ENCODE results near the gene GRM7.

DNA sequence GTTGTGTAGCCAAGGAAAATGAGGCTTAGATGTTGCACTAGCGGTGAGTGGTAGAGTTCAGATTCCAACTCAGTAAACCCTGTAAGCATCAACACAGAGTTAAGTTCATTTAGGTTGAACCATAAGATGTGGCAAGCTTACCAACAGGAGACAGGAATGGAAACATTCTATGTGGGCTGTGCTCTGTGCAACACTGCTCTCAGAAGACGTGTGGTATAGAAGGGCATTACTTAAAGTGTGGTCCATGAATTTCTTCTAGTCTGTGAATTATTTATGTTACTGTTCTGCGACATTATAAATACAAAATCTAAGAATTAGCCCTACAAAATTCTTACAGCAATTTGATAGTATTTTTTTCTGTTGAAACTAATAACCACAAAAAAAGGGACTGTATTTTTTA is 213.3 kb downstream of the GRM7 start:
- TF ChIP-seq, protein P1, sequence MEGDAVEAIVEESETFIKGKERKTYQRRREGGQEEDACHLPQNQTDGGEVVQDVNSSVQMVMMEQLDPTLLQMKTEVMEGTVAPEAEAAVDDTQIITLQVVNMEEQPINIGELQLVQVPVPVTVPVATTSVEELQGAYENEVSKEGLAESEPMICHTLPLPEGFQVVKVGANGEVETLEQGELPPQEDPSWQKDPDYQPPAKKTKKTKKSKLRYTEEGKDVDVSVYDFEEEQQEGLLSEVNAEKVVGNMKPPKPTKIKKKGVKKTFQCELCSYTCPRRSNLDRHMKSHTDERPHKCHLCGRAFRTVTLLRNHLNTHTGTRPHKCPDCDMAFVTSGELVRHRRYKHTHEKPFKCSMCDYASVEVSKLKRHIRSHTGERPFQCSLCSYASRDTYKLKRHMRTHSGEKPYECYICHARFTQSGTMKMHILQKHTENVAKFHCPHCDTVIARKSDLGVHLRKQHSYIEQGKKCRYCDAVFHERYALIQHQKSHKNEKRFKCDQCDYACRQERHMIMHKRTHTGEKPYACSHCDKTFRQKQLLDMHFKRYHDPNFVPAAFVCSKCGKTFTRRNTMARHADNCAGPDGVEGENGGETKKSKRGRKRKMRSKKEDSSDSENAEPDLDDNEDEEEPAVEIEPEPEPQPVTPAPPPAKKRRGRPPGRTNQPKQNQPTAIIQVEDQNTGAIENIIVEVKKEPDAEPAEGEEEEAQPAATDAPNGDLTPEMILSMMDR (IDR thresholded peaks at IDR 0.05): no peak
- no peak for TF ChIP-seq POLR2A (IDR thresholded peaks at IDR 0.05)
